Measurements from ENCODE around the gene VPREB3. TPM values are rescaled to one million over a fixed set of nuclear protein-coding genes. Genes with fewer than 3 reads are reported as not detected.

The VPREB3 gene
- total RNA-seq, 1 experiment from 2014 or later, result not detected

- POLR2A ChIA-PET, result no interaction called here
- no TSS peak for BruUV-seq (replicated peaks)
- no peaks in the 10 kb centered on the region for H3K4me1 ChIP-seq
- no peak overlapping the region for H3K4me3 Mint-ChIP-seq (ENCODE audit: unreplicated experiment)
- H3K4me1 Mint-ChIP-seq (ENCODE audit: low read depth, unreplicated experiment), result no peaks in the 10 kb centered on the region
- CTCF ChIA-PET, result no interaction called here
- TF ChIP-seq CTCF (IDR thresholded peaks at IDR 0.05; ENCODE audit: insufficient read depth in 1 of 2, low read depth in 1 of 2, low read length in 1 of 2, severe bottlenecking in 1 of 2, unreplicated experiment in 1 of 2), result no peak
- H3K9me3 ChIP-seq, result no peaks in the 10 kb centered on the region
- no peak overlapping the region for H3K27ac Mint-ChIP-seq (ENCODE audit: unreplicated experiment)
- DNase-seq, result no peak
- intact Hi-C loops (cut with micrococcal nuclease; ENCODE audit: unreplicated experiment), result no loop called here
- no peaks in the 10 kb centered on the region for H3K27me3 Mint-ChIP-seq (ENCODE audit: insufficient read depth, unreplicated experiment)
- no peak overlapping the region for H3K4me3 ChIP-seq (ENCODE audit: low read depth, low read length)
- H3K27me3 ChIP-seq (replicated peaks; ENCODE audit: control insufficient read depth, insufficient read depth, low read length), result no peaks in the 10 kb centered on the region
- H3K9me3 Mint-ChIP-seq (ENCODE audit: unreplicated experiment), result no peaks in the 10 kb centered on the region
- peaks cover 86% of the 10 kb centered on the region for H3K36me3 Mint-ChIP-seq (ENCODE audit: insufficient read depth, unreplicated experiment)
- H3K36me3 ChIP-seq (ENCODE audit: control insufficient read depth, insufficient read depth, low read length), result no peaks in the 10 kb centered on the region
Observed at GRCh38 chr22:23708270-23708669, 46.0 kb downstream of the VPREB3 start.

GRCh38 chr22:23705358-23705757, 48.9 kb downstream of the VPREB3 start:
- no peak overlapping the region for H3K4me3 Mint-ChIP-seq (ENCODE audit: unreplicated experiment)
- ChIA-PET CTCF (no interaction called here), POLR2A (no interaction called here)
- intact Hi-C loops (cut with micrococcal nuclease; ENCODE audit: unreplicated experiment), result no loop called here
- no peaks in the 10 kb centered on the region for H3K9me3 Mint-ChIP-seq (ENCODE audit: unreplicated experiment)
- BruUV-seq (replicated peaks), result no TSS peak
- no peaks in the 10 kb centered on the region for H3K36me3 ChIP-seq (ENCODE audit: control insufficient read depth, insufficient read depth, low read length)
- H3K27ac Mint-ChIP-seq (ENCODE audit: unreplicated experiment), result no peak overlapping the region
- peaks cover 78% of the 10 kb centered on the region for H3K36me3 Mint-ChIP-seq (ENCODE audit: insufficient read depth, unreplicated experiment)
- no peaks in the 10 kb centered on the region for H3K4me1 Mint-ChIP-seq (ENCODE audit: low read depth, unreplicated experiment)
- DNase-seq, result no peak
- H3K4me1 ChIP-seq, result no peaks in the 10 kb centered on the region
- no peaks in the 10 kb centered on the region for H3K27me3 Mint-ChIP-seq (ENCODE audit: insufficient read depth, unreplicated experiment)
- no peak overlapping the region for H3K4me3 ChIP-seq (ENCODE audit: low read depth, low read length)
- no peak for TF ChIP-seq CTCF (IDR thresholded peaks at IDR 0.05; ENCODE audit: insufficient read depth in 1 of 2, low read depth in 1 of 2, low read length in 1 of 2, severe bottlenecking in 1 of 2, unreplicated experiment in 1 of 2)
- H3K9me3 ChIP-seq, result no peaks in the 10 kb centered on the region
- H3K27me3 ChIP-seq (replicated peaks; ENCODE audit: control insufficient read depth, insufficient read depth, low read length), result no peaks in the 10 kb centered on the region

GRCh38 chr22:23704829-23705228, 49.4 kb downstream of the VPREB3 start:
- intact Hi-C loops (cut with micrococcal nuclease; ENCODE audit: unreplicated experiment), result no loop called here
- H3K4me1 ChIP-seq, result no peaks in the 10 kb centered on the region
- no peaks in the 10 kb centered on the region for H3K9me3 Mint-ChIP-seq (ENCODE audit: unreplicated experiment)
- POLR2A ChIA-PET, result no interaction called here
- H3K27ac Mint-ChIP-seq (ENCODE audit: unreplicated experiment), result no peak overlapping the region
- H3K9me3 ChIP-seq, result no peaks in the 10 kb centered on the region
- no peaks in the 10 kb centered on the region for H3K36me3 ChIP-seq (ENCODE audit: control insufficient read depth, insufficient read depth, low read length)
- no TSS peak for BruUV-seq (replicated peaks)
- TF ChIP-seq CTCF (IDR thresholded peaks at IDR 0.05; ENCODE audit: insufficient read depth in 1 of 2, low read depth in 1 of 2, low read length in 1 of 2, severe bottlenecking in 1 of 2, unreplicated experiment in 1 of 2), result no peak
- no peaks in the 10 kb centered on the region for H3K27me3 ChIP-seq (replicated peaks; ENCODE audit: control insufficient read depth, insufficient read depth, low read length)
- no peaks in the 10 kb centered on the region for H3K4me1 Mint-ChIP-seq (ENCODE audit: low read depth, unreplicated experiment)
- no peaks in the 10 kb centered on the region for H3K27me3 Mint-ChIP-seq (ENCODE audit: insufficient read depth, unreplicated experiment)
- DNase-seq, result no peak
- peaks cover 73% of the 10 kb centered on the region for H3K36me3 Mint-ChIP-seq (ENCODE audit: insufficient read depth, unreplicated experiment)
- H3K4me3 Mint-ChIP-seq (ENCODE audit: unreplicated experiment), result no peak overlapping the region
- CTCF ChIA-PET, result no interaction called here
- H3K4me3 ChIP-seq (ENCODE audit: low read depth, low read length), result no peak overlapping the region
